Muscle layer of duodenum (tissue), 2 donors: Measurements from ENCODE around the gene FBXO42.

Experiments used
- H3K27ac ChIP-seq: one replicate; pipeline ENCODE4 v1.7.0; 2013; ENCODE audit warnings: mild to moderate bottlenecking, low read length
- H3K27me3 ChIP-seq: one replicate; pipeline ENCODE4 v1.7.0; 2013; ENCODE audit warnings: low read depth, mild to moderate bottlenecking, control low read depth, low read length
- H3K36me3 ChIP-seq, 2 donors: one replicate each; pipeline ENCODE4 v1.7.0; 2013; ENCODE audit warnings: low read length in 2 of 2, control low read depth in 1 of 2, mild to moderate bottlenecking in 1 of 2; ENCODE audit not compliant: insufficient read depth in 2 of 2, control insufficient read depth in 1 of 2
- H3K4me1 ChIP-seq, 2 donors: one replicate each; pipeline ENCODE4 v1.7.0; 2013; ENCODE audit warnings: low read length in 2 of 2, mild to moderate bottlenecking in 2 of 2, control low read depth in 1 of 2, moderate library complexity in 1 of 2; ENCODE audit not compliant: insufficient read depth in 2 of 2, control insufficient read depth in 1 of 2
- H3K4me3 ChIP-seq, 2 donors: one replicate each; pipeline ENCODE4 v1.7.0; 2013; ENCODE audit warnings: low read length in 2 of 2, low read depth in 1 of 2, mild to moderate bottlenecking in 1 of 2
- H3K9me3 ChIP-seq, 2 donors: one replicate each; pipeline ENCODE4 v1.7.0; 2013; ENCODE audit warnings: low read length in 2 of 2, control low read depth in 1 of 2, mild to moderate bottlenecking in 1 of 2; ENCODE audit not compliant: control insufficient read depth in 1 of 2
- donor health status: healthy.

FBXO42 gene

DNA sequence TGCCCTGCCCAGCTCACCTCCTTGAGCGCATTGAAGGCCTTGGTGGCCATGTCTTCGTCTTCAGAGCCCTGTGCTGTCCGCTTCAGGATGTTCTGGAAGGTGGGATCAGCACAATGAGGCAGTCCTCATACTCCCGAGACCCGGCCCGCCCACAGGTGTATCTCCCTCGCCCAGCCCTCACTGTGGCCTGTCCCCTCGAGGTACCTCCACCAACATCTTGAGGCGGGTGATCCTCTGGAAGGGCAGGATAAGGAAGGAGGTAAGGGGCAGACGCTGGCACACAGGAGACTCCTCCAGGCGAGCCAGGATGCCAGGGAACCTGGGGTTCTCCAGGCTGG, 147.0 kb downstream of the FBXO42 start:
- H3K4me1 ChIP-seq: peaks cover 0 to 7% of the 10 kb centered on the region in 2 donors
- H3K4me3 ChIP-seq: no peak overlapping the region
- H3K9me3 ChIP-seq: no peaks in the 10 kb centered on the region
- no peaks in the 10 kb centered on the region for H3K27me3 ChIP-seq
- H3K27ac ChIP-seq: no peak overlapping the region
- peaks cover 0 to 3% of the 10 kb centered on the region in 2 donors for H3K36me3 ChIP-seq

DNA sequence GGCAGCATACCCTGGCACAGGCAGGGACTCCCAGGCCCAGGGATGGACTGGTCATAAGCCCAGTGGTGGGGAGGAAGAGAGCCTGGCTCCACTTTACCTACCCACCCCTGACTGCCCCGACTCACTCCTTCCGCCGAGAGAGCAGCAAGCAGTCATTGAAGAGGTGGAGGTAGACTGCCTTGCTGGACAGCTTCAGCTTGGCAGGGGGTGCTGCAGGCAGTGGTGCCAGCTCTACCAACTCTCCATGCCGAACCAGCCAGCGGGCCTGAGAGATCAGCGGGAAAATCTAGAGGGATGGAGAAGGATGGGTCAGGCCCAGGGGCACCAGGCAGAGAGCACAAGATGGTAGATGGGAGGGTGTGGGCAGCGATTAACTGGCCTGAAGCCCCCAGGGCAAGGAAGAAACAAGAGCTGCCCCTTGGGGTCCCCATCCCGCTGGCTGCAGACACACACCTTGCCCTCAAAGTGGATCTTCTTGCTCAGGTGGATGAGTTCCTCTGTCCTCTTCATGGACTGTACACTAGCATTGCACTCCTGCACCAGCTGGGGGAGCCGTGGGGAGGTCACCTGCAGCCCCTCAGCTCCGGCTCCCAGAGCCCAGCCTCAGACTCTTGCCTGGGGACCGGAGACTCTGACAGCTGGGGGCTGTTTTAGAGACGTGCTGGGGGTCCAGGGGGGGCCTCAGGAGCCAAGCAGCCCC, 147.5 kb downstream of the FBXO42 start:
- no peak overlapping the region for H3K27ac ChIP-seq

DNA sequence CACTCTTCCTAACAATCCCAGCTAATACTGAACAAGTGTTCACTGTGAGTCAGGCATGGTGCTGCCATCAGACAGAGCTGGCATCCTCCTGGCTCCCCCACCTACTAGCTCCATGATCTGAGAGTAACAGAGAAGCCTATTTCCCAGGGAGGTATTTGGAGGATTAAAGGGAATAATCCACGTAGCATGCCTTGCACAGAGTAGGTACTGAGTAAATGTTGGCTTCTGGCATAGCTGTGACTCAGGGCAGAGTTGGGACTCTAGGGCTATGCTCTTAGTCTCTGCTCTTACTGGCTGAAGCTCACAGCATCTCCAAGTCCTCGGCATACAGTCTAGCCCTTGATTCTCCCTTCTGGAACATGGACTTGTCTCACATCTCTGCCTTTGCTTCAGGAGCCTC, 148.1 kb downstream of the FBXO42 start:
- H3K9me3 ChIP-seq: no peaks in the 10 kb centered on the region
- no peak overlapping the region for H3K4me3 ChIP-seq
- H3K36me3 ChIP-seq: peaks cover 0 to 7% of the 10 kb centered on the region in 2 donors
- H3K4me1 ChIP-seq: peaks cover 0 to 7% of the 10 kb centered on the region in 2 donors
- H3K27me3 ChIP-seq: no peaks in the 10 kb centered on the region
- no peak overlapping the region for H3K27ac ChIP-seq

More for the DNA sequence above, 147.5 kb downstream of the FBXO42 start:
- Histone ChIP-seq H3K9me3 (no peaks in the 10 kb centered on the region), H3K36me3 (peaks cover 0 to 5% of the 10 kb centered on the region in 2 donors), H3K27me3 (no peaks in the 10 kb centered on the region), H3K4me3 (no peak overlapping the region), H3K4me1 (peaks cover 0 to 7% of the 10 kb centered on the region in 2 donors)

DNA sequence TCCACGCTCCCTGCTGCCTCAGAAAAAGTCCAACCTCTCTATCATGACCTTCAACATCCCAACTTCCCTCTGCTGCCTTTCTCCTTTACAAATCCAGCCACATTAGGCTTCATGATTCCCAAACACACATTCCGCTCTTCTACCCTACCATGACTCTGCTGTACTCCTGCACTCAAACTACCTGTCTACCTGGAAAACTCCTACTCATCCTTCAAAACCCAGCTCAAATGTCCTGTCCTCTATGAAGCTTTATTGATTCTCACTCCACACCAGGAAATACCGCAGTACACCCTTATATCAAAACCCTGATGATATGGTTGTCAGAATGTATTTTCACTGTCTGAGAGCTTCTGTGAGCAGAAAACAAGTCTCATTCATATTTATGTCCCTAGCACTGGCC, 148.7 kb downstream of the FBXO42 start:
- H3K36me3 ChIP-seq: peaks cover 0 to 7% of the 10 kb centered on the region in 2 donors
- no peak overlapping the region for H3K4me3 ChIP-seq
- H3K4me1 ChIP-seq: peaks cover 0 to 7% of the 10 kb centered on the region in 2 donors
- no peaks in the 10 kb centered on the region for H3K27me3 ChIP-seq
- H3K27ac ChIP-seq: no peak overlapping the region
- no peaks in the 10 kb centered on the region for H3K9me3 ChIP-seq

DNA sequence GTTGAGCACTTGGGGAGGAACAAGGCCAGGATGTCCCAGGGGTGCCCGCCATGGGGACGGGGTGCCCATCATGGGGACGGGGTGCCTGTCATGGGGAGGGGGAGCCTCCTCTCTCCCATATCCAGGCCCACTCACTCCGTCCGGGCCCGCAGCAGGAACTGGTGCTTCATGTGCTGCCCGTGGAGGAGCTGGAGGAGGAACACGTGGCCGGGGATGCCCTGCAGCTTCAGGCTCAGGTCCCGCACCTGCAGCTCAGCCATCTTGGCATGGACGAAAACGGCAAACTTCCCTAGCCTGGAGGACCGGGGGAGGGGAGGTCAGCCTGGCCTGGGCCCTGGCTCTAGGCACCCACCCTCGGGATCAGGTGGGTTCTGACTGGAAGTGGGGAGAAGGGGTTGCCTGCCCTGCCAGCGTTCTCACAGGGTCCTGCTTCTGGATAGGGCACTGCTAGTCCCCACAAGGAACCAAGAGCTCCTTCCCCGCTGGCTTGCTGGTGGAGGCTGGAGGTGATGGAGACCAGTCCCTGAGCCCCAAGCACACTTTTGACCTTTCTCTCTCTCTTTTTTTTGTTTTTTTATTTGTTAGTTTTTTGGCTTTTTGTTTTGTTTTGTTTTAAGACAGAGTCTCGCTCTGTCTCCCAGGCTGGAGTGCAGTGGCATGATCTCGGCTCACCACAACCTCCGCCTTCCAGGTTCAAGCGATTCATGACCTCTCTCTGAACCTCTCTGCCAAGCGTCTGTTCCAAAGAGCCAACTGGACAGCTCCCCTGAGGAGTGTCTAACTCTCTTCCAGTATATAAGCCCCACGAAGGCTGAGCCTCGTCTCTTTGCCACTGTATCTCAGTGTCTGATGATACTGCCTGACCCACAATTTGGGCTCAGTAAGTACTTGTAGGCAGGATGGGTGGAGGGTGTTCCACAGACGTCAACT, 149.7 kb downstream of the FBXO42 start:
- no peak overlapping the region for H3K27ac ChIP-seq
- no peaks in the 10 kb centered on the region for H3K9me3 ChIP-seq
- H3K36me3 ChIP-seq: peaks cover 0 to 7% of the 10 kb centered on the region in 2 donors
- H3K4me1 ChIP-seq: peaks cover 0 to 4% of the 10 kb centered on the region in 2 donors
- no peak overlapping the region for H3K4me3 ChIP-seq
- no peaks in the 10 kb centered on the region for H3K27me3 ChIP-seq

DNA sequence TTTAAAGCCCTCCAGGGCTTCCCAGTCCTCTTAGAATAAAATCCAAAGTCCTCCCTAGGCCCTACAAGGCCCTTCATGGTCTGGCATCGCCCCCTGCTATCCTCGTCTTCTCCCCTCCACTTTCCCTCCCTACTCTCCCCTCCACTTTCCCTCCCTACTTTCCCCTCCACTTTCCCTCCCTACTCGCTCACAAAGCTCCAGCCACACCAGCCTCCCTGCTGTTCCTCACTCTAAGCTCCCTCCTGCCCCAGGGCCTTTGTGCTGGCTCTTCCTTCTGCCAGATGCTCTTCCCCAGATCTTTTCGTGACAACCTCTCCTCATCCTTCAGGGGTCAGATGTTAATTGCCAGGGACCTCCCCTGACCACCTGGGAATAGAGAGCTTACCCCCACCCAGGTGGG, 152.6 kb downstream of the FBXO42 start:
- Histone ChIP-seq H3K4me1 (no peaks in the 10 kb centered on the region), H3K4me3 (no peak overlapping the region), H3K9me3 (no peaks in the 10 kb centered on the region), H3K36me3 (peaks cover 0 to 7% of the 10 kb centered on the region in 2 donors), H3K27me3 (no peaks in the 10 kb centered on the region), H3K27ac (no peak overlapping the region)

DNA sequence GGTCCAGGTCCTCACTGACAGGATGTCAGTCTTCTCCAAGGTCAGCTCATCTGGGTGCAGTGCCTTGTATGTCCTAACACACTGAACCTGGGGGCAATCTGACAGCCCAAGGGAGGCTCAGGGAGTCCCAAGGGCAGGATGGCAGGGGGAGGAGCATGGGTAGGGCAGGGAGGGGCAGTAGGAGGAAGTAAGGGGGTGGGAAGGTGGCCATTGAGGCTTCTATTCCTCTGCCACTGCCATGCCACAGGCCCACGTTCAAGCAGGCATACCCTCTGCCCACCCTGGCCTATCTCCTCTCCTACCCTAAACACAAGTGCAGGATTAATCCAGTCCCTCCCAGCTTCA, 153.2 kb downstream of the FBXO42 start:
- Histone ChIP-seq H3K27me3 (no peaks in the 10 kb centered on the region), H3K9me3 (no peaks in the 10 kb centered on the region), H3K4me1 (no peaks in the 10 kb centered on the region), H3K27ac (no peak overlapping the region), H3K36me3 (peaks cover 0 to 4% of the 10 kb centered on the region in 2 donors), H3K4me3 (no peak overlapping the region)

DNA sequence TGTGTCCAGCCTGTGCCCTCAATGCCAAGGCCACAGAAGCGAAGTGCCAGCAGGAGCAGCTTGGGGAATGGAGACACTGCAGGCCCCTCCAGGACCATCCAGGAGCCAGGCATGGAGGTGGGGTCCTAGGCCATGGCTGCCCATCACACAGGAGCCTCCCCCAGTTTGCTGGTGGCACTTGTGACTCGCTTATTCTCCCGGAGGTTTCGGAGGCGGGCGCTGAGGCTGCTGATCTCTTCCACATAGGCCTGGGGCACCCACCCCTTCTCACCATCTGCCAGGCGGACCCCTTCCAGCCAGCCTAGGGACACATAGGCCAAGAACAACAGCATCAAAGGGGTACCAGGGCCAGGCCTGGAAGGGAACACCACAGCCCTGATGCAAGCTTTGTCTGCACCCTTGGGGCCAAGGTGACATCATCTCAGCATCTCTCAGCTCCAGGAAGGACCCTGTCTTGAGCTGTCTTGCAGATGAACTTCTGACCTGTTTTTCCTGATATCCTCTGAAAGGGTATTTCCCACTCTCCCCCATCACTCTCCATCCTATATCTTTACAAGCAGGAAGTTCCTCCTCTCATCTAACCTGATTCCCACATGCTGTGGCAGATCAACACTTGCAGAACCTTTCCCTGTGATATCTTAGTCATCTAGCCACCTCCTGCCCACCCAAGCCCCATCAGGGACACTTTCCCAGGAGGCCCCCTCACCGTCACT, 153.7 kb downstream of the FBXO42 start:
- Histone ChIP-seq H3K4me3 (no peak overlapping the region), H3K9me3 (no peaks in the 10 kb centered on the region), H3K36me3 (peaks cover 0 to 4% of the 10 kb centered on the region in 2 donors), H3K27ac (no peak overlapping the region), H3K27me3 (no peaks in the 10 kb centered on the region), H3K4me1 (no peaks in the 10 kb centered on the region)

DNA sequence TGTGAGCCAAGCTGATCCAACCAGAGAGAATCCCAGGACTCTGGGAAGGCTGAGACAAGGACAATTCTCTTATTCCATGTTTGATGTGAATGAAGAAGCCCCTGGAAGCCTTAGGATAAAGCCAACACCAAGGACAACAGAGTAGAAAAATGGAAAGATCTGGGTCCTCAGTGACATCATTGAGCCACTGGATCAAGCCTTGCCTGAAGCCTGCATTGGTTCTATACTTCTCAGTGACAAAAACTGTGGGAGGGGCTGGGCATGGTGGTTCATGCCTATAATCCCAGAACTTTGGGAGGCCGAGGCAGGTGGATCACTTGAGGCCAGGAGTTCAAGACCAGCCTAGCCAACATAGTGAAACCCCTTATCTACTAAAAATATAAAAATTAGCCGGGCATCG, 155.4 kb downstream of the FBXO42 start:
- Histone ChIP-seq H3K4me3 (no peak overlapping the region), H3K27ac (no peak overlapping the region), H3K27me3 (no peaks in the 10 kb centered on the region), H3K36me3 (peaks cover 0 to 4% of the 10 kb centered on the region in 2 donors), H3K4me1 (no peaks in the 10 kb centered on the region), H3K9me3 (no peaks in the 10 kb centered on the region)
